K562 (cell line): ENCODE measurements around the gene LGI4.

ENCODE experiments used
- TCF3 ChIP-seq: sonication (generic); formaldehyde crosslinking; IDR thresholded peaks from 2 replicates; pipeline ENCODE4 v1.4.0; 2020; ENCODE audit warnings: mild to moderate bottlenecking, missing genetic modification reagents
- ZNF184 ChIP-seq: sonication (generic); formaldehyde crosslinking; IDR thresholded peaks from 2 replicates; pipeline ENCODE4 v1.5.0; 2020; ENCODE audit warnings: missing genetic modification reagents
- ZNF274 ChIP-seq: IDR thresholded peaks from 2 replicates; pipeline ENCODE4 v1.6.1; 2011; ENCODE audit warnings: low read depth, mild to moderate bottlenecking, low read length, moderate library complexity, borderline replicate concordance

DNA sequence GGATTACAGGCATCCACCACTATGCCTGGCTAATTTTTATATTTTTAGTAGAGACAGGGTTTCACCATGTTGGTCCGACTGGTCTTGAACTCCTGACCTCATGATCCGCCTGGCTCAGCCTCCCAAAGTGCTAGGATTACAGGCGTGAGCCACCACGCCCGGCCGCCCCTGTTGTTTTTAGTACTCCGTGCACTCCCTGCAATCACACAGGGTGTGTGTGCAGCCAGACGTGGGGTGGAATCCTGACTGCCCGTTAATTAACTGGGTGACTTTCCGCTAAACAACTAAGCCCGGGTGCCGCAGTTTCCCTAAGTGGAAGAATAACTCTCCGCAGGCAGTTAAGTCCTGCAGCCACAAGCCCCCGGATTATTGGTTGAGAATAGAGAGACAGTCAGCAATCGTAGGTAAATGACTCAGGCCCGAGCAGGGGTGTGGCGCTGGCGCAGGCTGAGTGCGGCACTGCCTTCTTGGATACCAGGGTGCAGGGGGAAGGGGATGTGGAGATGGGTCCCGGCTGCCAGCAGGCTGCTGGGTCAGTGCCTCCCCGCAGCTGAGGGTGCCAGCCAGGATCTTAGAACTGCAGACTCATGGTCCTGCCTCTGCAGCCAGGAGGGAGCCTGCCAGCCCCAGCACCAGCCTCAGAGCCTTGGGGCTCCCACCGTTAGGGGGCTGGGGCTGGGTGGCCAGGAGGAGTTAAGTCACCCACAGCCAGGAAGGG, 25.3 kb downstream of the LGI4 start:
- TF ChIP-seq TCF3 (CRISPR knock-in tag) (no peak), ZNF184 (CRISPR knock-in tag) (no peak), ZNF274 (no peak)
